OCI-LY7 (cell line): ENCODE data around the gene SEMA3D. TPM values are rescaled to one million over a fixed set of nuclear protein-coding genes. Genes with fewer than 3 reads are reported as not detected.

Experiments
- BruUV-seq: library from RNA; stranded (reverse); fragments of 400-500 nt; replicated peaks from 2 replicates; lab custom pipeline; 2021; lab: Mats Ljungman, UMichigan
- CTCF ChIA-PET: fragments of 300-600 bp; sonication (Branson Sonifier 250); formaldehyde crosslinking; loops from one replicate; lab custom pipeline; 2022; ENCODE audit warnings: antibody characterized with exemption; ENCODE audit not compliant: unreplicated experiment; lab: Charles Lee
- POLR2A ChIA-PET: fragments of 300-600 bp; sonication (Branson Sonifier 250); formaldehyde crosslinking; loops from one replicate; lab custom pipeline; 2022; ENCODE audit warnings: antibody characterized with exemption; lab: Charles Lee
- DNase-seq: peaks from one replicate; pipeline ENCODE4 v3.0.0-alpha.2; 2015; ENCODE audit warnings: low spot score
- H2AFZ ChIP-seq: fragments of 200-600 bp; sonication (generic), shearing (Covaris generic); 2 replicates; pipeline ENCODE4 v1.6.1; 2014; ENCODE audit warnings: mild to moderate bottlenecking, antibody characterized with exemption, low read length, moderate library complexity
- H3K27ac ChIP-seq: fragments of 200-600 bp; sonication (generic); 2 replicates; pipeline ENCODE4 v1.5.1; 2014; ENCODE audit warnings: mixed run types, low read depth, mild to moderate bottlenecking, moderate library complexity, low read length, inconsistent platforms; ENCODE audit not compliant: poor library complexity, severe bottlenecking
- H3K36me3 ChIP-seq: fragments of 200-600 bp; sonication (generic); 2 replicates; pipeline ENCODE4 v1.6.1; 2014; ENCODE audit warnings: mild to moderate bottlenecking, antibody characterized with exemption, low read length, moderate library complexity, mixed read lengths; ENCODE audit not compliant: insufficient read depth
- H3K4me1 ChIP-seq: fragments of 200-600 bp; sonication (generic); 2 replicates; pipeline ENCODE4 v1.5.1; 2014; ENCODE audit warnings: mild to moderate bottlenecking, low read length; ENCODE audit not compliant: insufficient read depth, poor library complexity, severe bottlenecking
- H3K4me2 ChIP-seq: fragments of 200-600 bp; sonication (generic); 2 replicates; pipeline ENCODE4 v1.6.1; 2014; ENCODE audit warnings: mild to moderate bottlenecking, low read length
- H3K4me3 ChIP-seq: fragments of 200-600 bp; sonication (generic); 2 replicates; pipeline ENCODE4 v1.5.1; 2014; ENCODE audit warnings: mild to moderate bottlenecking, low read depth, low read length; ENCODE audit not compliant: poor library complexity, severe bottlenecking
- H3K79me2 ChIP-seq: fragments of 200-600 bp; sonication (generic); 2 replicates; pipeline ENCODE4 v1.6.1; 2016; ENCODE audit warnings: low read depth, mild to moderate bottlenecking, low read length, moderate library complexity, mixed read lengths; ENCODE audit not compliant: insufficient read depth
- H3K9me2 ChIP-seq: fragments of 200-600 bp; sonication (generic); 2 replicates; pipeline ENCODE4 v1.6.1; 2016; ENCODE audit warnings: mild to moderate bottlenecking, low read length, mixed read lengths; ENCODE audit not compliant: insufficient read depth
- H3K9me3 ChIP-seq: fragments of 200-600 bp; sonication (generic); 2 replicates; pipeline ENCODE4 v1.6.1; 2014; ENCODE audit warnings: mild to moderate bottlenecking, mixed run types, low read length, mixed read lengths
- H4K20me1 ChIP-seq: fragments of 200-600 bp; sonication (generic); 2 replicates; pipeline ENCODE4 v1.6.1; 2014; ENCODE audit warnings: mild to moderate bottlenecking, antibody characterized with exemption, low read length, moderate library complexity, mixed read lengths; ENCODE audit not compliant: insufficient read depth
- EZH2phosphoT487 ChIP-seq: fragments of 200-600 bp; sonication (generic); IDR thresholded peaks from 2 replicates; pipeline ENCODE4 v1.6.1; 2018; ENCODE audit warnings: low read depth, borderline replicate concordance, mild to moderate bottlenecking, mixed run types, antibody characterized with exemption, low read length, moderate library complexity, mixed read lengths
- intact Hi-C: fragments of 100-400 bp; cut with micrococcal nuclease; formaldehyde crosslinking; loops from one replicate; pipeline ENCODE4 v1.10.0; 2022; ENCODE audit not compliant: unreplicated experiment
- total RNA-seq, 2 experiments: library from RNA; depleted of rRNA in 1 of 2; stranded (reverse); fragments of >200 nt in 1 of 2; shearing (Covaris generic) in 1 of 2; gene quantifications; 2 replicates each; pipeline ENCODE4 v1.2.3, GENCODE V29; 2014 to 2022
- TF ChIP-seq, protein P1 (sequence below): fragments of 200-600 bp; sonication (generic); conservative IDR thresholded peaks from 2 replicates; pipeline ENCODE4 v1.5.1; 2014; ENCODE audit warnings: mild to moderate bottlenecking, antibody characterized with exemption, low read length, moderate library complexity, mixed read lengths

The SEMA3D gene
- total RNA-seq, 2 experiments from 2014 or later, result not detected

DNA sequence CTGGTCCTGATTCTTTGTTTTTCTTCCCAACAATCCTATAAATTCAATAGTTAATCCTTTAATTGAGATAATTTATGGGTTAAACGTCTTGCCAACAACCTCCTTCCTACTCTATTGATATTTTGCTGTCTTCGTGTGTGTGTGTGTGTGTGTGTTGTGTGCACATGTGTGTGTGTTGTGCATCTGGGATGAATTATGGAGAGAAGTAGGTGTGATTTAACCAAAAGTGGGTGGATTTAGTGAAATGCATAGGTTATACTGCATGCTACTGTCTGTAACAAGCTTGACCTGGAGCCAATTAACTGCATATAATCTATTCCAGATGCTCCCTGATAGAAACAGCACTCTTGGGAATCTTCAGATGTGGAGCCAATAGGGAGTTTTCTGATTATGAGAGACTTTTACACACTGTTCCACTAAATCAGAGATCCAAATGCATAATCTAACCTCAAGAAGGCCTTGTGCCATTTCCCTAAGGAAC is 61.2 kb downstream of the SEMA3D start:
- Histone ChIP-seq H3K4me1 (no peaks in the 10 kb centered on the region), H2AFZ (no peak overlapping the region), H3K27ac (no peak overlapping the region), H3K9me2 (no peaks in the 10 kb centered on the region), H3K4me2 (no peak overlapping the region), H3K79me2 (no peaks in the 10 kb centered on the region), H3K9me3 (no peaks in the 10 kb centered on the region), H3K36me3 (no peaks in the 10 kb centered on the region), H4K20me1 (no peaks in the 10 kb centered on the region), H3K4me3 (no peak overlapping the region)
- no peak for DNase-seq
- intact Hi-C loops, result no loop called here
- ChIA-PET POLR2A (no interaction called here), CTCF (no interaction called here)
- no TSS peak for BruUV-seq
- TF ChIP-seq EZH2phosphoT487, result no peak
- TF ChIP-seq, protein P1, sequence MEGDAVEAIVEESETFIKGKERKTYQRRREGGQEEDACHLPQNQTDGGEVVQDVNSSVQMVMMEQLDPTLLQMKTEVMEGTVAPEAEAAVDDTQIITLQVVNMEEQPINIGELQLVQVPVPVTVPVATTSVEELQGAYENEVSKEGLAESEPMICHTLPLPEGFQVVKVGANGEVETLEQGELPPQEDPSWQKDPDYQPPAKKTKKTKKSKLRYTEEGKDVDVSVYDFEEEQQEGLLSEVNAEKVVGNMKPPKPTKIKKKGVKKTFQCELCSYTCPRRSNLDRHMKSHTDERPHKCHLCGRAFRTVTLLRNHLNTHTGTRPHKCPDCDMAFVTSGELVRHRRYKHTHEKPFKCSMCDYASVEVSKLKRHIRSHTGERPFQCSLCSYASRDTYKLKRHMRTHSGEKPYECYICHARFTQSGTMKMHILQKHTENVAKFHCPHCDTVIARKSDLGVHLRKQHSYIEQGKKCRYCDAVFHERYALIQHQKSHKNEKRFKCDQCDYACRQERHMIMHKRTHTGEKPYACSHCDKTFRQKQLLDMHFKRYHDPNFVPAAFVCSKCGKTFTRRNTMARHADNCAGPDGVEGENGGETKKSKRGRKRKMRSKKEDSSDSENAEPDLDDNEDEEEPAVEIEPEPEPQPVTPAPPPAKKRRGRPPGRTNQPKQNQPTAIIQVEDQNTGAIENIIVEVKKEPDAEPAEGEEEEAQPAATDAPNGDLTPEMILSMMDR, result no peak

- TF ChIP-seq EZH2phosphoT487, result no peak
- TF ChIP-seq, protein P1, result no peak
- no peaks in the 10 kb centered on the region for H3K79me2 ChIP-seq
- H3K4me1 ChIP-seq, result no peaks in the 10 kb centered on the region
- H3K4me2 ChIP-seq, result no peak overlapping the region
- no peaks in the 10 kb centered on the region for H4K20me1 ChIP-seq
- no peak overlapping the region for H3K4me3 ChIP-seq
- DNase-seq, result no peak
- ChIA-PET POLR2A (no interaction called here), CTCF (no interaction called here)
- no peaks in the 10 kb centered on the region for H3K9me2 ChIP-seq
- H3K27ac ChIP-seq, result no peak overlapping the region
- no peaks in the 10 kb centered on the region for H3K9me3 ChIP-seq
- no peaks in the 10 kb centered on the region for H3K36me3 ChIP-seq
- no peak overlapping the region for H2AFZ ChIP-seq
- intact Hi-C loops, result no loop called here
- BruUV-seq, result no TSS peak
These were observed 61.7 kb downstream of the SEMA3D start for GRCh38 chr7:85125176-85125575.

- H2AFZ ChIP-seq, result no peak overlapping the region
- ChIA-PET POLR2A (interaction anchor here (0.6 kb wide), 1 partner anchor 408 kb away, joined by 3 read pairs; no protein-coding TSS in a partner anchor), CTCF (no interaction called here)
- H3K4me1 ChIP-seq, result no peaks in the 10 kb centered on the region
- H3K4me2 ChIP-seq, result no peak overlapping the region
- TF ChIP-seq, protein P1, result no peak
- TF ChIP-seq EZH2phosphoT487, result no peak
- intact Hi-C loops, result no loop called here
- H3K9me2 ChIP-seq, result no peaks in the 10 kb centered on the region
- no peaks in the 10 kb centered on the region for H4K20me1 ChIP-seq
- BruUV-seq, result no TSS peak
- H3K9me3 ChIP-seq, result no peaks in the 10 kb centered on the region
- DNase-seq, result no peak
- no peak overlapping the region for H3K27ac ChIP-seq
- no peaks in the 10 kb centered on the region for H3K79me2 ChIP-seq
- H3K36me3 ChIP-seq, result no peaks in the 10 kb centered on the region
- no peak overlapping the region for H3K4me3 ChIP-seq
These were observed 66.9 kb downstream of the SEMA3D start for GRCh38 chr7:85119934-85120333.
